IMR-90 (cell line): ENCODE data around the gene SCN4A. TPM values are rescaled to one million over a fixed set of nuclear protein-coding genes. Genes with fewer than 3 reads are reported as not detected.

ENCODE experiments used
- ATAC-seq: fragments of 200-7000 bp; cut with Tn5 transposase; 2 replicates; pipeline ENCODE4 v1.9.1; 2020; ENCODE audit warnings: low read depth, mild to moderate bottlenecking, moderate library complexity
- BruUV-seq: library from RNA; stranded (reverse); fragments of 400-500 nt; replicated peaks from 2 replicates; lab custom pipeline; 2021; lab: Mats Ljungman, UMichigan
- CTCF ChIA-PET: fragments of 300-600 bp; formaldehyde crosslinking; extraction: SDS; loops from one replicate; lab custom pipeline; 2021; ENCODE audit warnings: antibody characterized with exemption; lab: Yijun Ruan, JAX
- POLR2A ChIA-PET: fragments of 300-600 bp; sonication (Branson Sonifier 250); formaldehyde crosslinking; loops from one replicate; lab custom pipeline; 2022; ENCODE audit warnings: antibody characterized with exemption; ENCODE audit not compliant: unreplicated experiment; lab: Charles Lee
- DNase-seq: peaks from one replicate; pipeline ENCODE4 v3.0.0; 2013
- H2AFZ ChIP-seq: replicated peaks from 2 replicates; pipeline ENCODE3; 2013; ENCODE audit warnings: low read length, mild to moderate bottlenecking; ENCODE audit not compliant: poor library complexity
- H2AK5ac ChIP-seq: 2 replicates; pipeline ENCODE4 v1.6.1; 2013; ENCODE audit warnings: low read depth, low read length, inconsistent platforms
- H2AK9ac ChIP-seq: replicated peaks from 2 replicates; pipeline ENCODE3; 2013; ENCODE audit warnings: mild to moderate bottlenecking, low read depth, low read length, moderate library complexity; ENCODE audit not compliant: poor library complexity
- H2BK120ac ChIP-seq: 2 replicates; pipeline ENCODE4 v1.6.1; 2013; ENCODE audit warnings: low read depth, low read length, inconsistent platforms
- H2BK15ac ChIP-seq: 3 replicates; pipeline ENCODE4 v1.6.1; 2013; ENCODE audit warnings: low read depth, low read length, inconsistent platforms
- H2BK20ac ChIP-seq: 2 replicates; pipeline ENCODE4 v1.6.1; 2013; ENCODE audit warnings: low read depth, mild to moderate bottlenecking, inconsistent platforms, low read length, moderate library complexity
- H2BK5ac ChIP-seq: 2 replicates; pipeline ENCODE4 v1.6.1; 2013; ENCODE audit warnings: mild to moderate bottlenecking, low read depth, low read length, inconsistent platforms; ENCODE audit not compliant: poor library complexity, severe bottlenecking
- H3K14ac ChIP-seq: replicated peaks from 2 replicates; pipeline ENCODE4 v1.6.1; 2013; ENCODE audit warnings: low read depth, low read length, inconsistent platforms
- H3K18ac ChIP-seq: 2 replicates; pipeline ENCODE4 v1.6.1; 2013; ENCODE audit warnings: low read depth, low read length, control low read depth
- H3K23ac ChIP-seq: 2 replicates; pipeline ENCODE4 v1.6.1; 2013; ENCODE audit warnings: low read depth, low read length, inconsistent platforms
- H3K27ac ChIP-seq: 2 replicates; pipeline ENCODE4 v1.5.1; 2013; ENCODE audit warnings: mild to moderate bottlenecking, control low read depth, low read length; ENCODE audit not compliant: insufficient read depth
- H3K27me3 ChIP-seq: 2 replicates; pipeline ENCODE4 v1.6.1; 2013; ENCODE audit warnings: low read length; ENCODE audit not compliant: control insufficient read depth, insufficient read depth
- H3K36me3 ChIP-seq: 2 replicates; pipeline ENCODE4 v1.6.1; 2013; ENCODE audit warnings: low read length, mixed read lengths; ENCODE audit not compliant: control insufficient read depth, insufficient read depth
- H3K4ac ChIP-seq: 2 replicates; pipeline ENCODE4 v1.6.1; 2013; ENCODE audit warnings: low read depth, low read length, inconsistent platforms
- H3K4me1 ChIP-seq: 2 replicates; pipeline ENCODE4 v1.6.1; 2013; ENCODE audit warnings: low read length, mixed read lengths; ENCODE audit not compliant: control insufficient read depth, insufficient read depth
- H3K4me2 ChIP-seq: 2 replicates; pipeline ENCODE4 v1.6.1; 2013; ENCODE audit warnings: low read depth, mild to moderate bottlenecking, control low read depth, low read length, moderate library complexity
- H3K4me3 ChIP-seq: 2 replicates; pipeline ENCODE4 v1.5.1; 2013; ENCODE audit warnings: low read depth, mild to moderate bottlenecking, control low read depth, low read length, moderate library complexity; ENCODE audit not compliant: insufficient read depth
- H3K56ac ChIP-seq: 2 replicates; pipeline ENCODE4 v1.6.1; 2013; ENCODE audit warnings: low read length, inconsistent platforms; ENCODE audit not compliant: insufficient read depth; ENCODE audit errors: extremely low read depth
- H3K79me1 ChIP-seq, 2 experiments: 2 replicates each; pipeline ENCODE4 v1.6.1; 2013; ENCODE audit warnings: low read length in 2 of 2, inconsistent platforms in 1 of 2, low read depth in 1 of 2
- H3K9ac ChIP-seq: 2 replicates; pipeline ENCODE4 v1.6.1; 2013; ENCODE audit warnings: low read depth, low read length, control low read depth
- H3K9me1 ChIP-seq: 2 replicates; pipeline ENCODE4 v1.6.1; 2013; ENCODE audit warnings: low read length, inconsistent platforms; ENCODE audit not compliant: insufficient read depth
- H3K9me3 ChIP-seq: 2 replicates; pipeline ENCODE4 v1.6.1; 2013; ENCODE audit warnings: low read length; ENCODE audit not compliant: control insufficient read depth, insufficient read depth
- H4K20me1 ChIP-seq: 2 replicates; pipeline ENCODE4 v1.6.1; 2013; ENCODE audit warnings: low read length, inconsistent platforms; ENCODE audit not compliant: insufficient read depth
- H4K5ac ChIP-seq: 2 replicates; pipeline ENCODE4 v1.6.1; 2013; ENCODE audit warnings: mild to moderate bottlenecking, low read depth, low read length, control low read depth
- H4K8ac ChIP-seq, 2 experiments: 2 replicates each; pipeline ENCODE4 v1.6.1; 2013; ENCODE audit warnings: low read depth in 2 of 2, low read length in 2 of 2, control low read depth in 1 of 2, inconsistent platforms in 1 of 2
- H4K91ac ChIP-seq: 2 replicates; pipeline ENCODE4 v1.6.1; 2013; ENCODE audit warnings: low read depth, low read length, inconsistent platforms; ENCODE audit not compliant: insufficient read depth
- CHD1 ChIP-seq: IDR thresholded peaks from 2 replicates; pipeline ENCODE4 v1.6.1; 2012; ENCODE audit warnings: low read depth, low read length, improper control_type of control experiment
- MXI1 ChIP-seq: IDR thresholded peaks from 2 replicates; pipeline ENCODE4 v1.6.1; 2012; ENCODE audit warnings: low read depth, mild to moderate bottlenecking, low read length, moderate library complexity, borderline replicate concordance
- WGBS, 2 experiments: methylation state at CpG; one replicate each; pipeline versions ENCODE4 v1.1.5 to v1.1.7; 2013; ENCODE audit warnings: missing lambda C conversion rate in 2 of 2; ENCODE audit not compliant: insufficient read length in 1 of 2; ENCODE audit errors: extremely low coverage in 2 of 2; 5-methylcytosine and 5-hydroxymethylcytosine counted together
- dilution Hi-C: fragments of 300-500 bp; cut with HindIII; formaldehyde crosslinking; loops from one replicate; pipeline ENCODE4 v1.14.3; 2018; ENCODE audit warnings: low sequenced_read_pairs; ENCODE audit not compliant: unreplicated experiment
- in situ Hi-C: fragments of 300-500 bp; cut with MboI; formaldehyde crosslinking; loops from 3 replicates; pipeline ENCODE4 v1.14.3; 2019; ENCODE audit warnings: low sequenced_read_pairs, inconsistent platforms, mixed read lengths
- intact Hi-C: fragments of 100-400 bp; cut with micrococcal nuclease; formaldehyde crosslinking; loops from 2 replicates; pipeline ENCODE4 v1.10.0; 2022
- polyA plus RNA-seq, 3 experiments: library from polyadenylated mRNA; depleted of rRNA; stranded (reverse); fragments of >200 nt; gene quantifications; 2 replicates each; pipeline ENCODE4 v1.2.3, GENCODE V29; 2012; ENCODE audit warnings: low replicate concordance in 1 of 3
- total RNA-seq: library from RNA; depleted of rRNA; stranded (reverse); fragments of >200 nt; gene quantifications from 2 replicates; pipeline ENCODE4 v1.2.3, GENCODE V29; 2012

Gene SCN4A
- total and polyA plus RNA-seq, 2 of the 4 experiments (the other 2 are of a cell fraction) = not detected

- Histone ChIP-seq H2AK9ac (no peak overlapping the region), H3K23ac (no peak overlapping the region), H2BK5ac (no peak overlapping the region), H3K27me3 (peaks cover 11% of the 10 kb centered on the region), H3K36me3 (no peaks in the 10 kb centered on the region), H3K9me3 (no peaks in the 10 kb centered on the region; the same call in 1 of the 2 replicates), H3K4me1 (no peaks in the 10 kb centered on the region), H3K4me3 (no peak overlapping the region), H2BK15ac (no peak overlapping the region), H3K9ac (no peak overlapping the region), H3K56ac (no peak overlapping the region), H4K91ac (no peak overlapping the region), H3K18ac (no peak overlapping the region), H4K20me1 (no peaks in the 10 kb centered on the region), H3K14ac (no peak overlapping the region), H2BK120ac (no peak overlapping the region), H3K79me1 (no peaks in the 10 kb centered on the region), H2AK5ac (no peak overlapping the region), H2AFZ (no peak overlapping the region), H3K9me1 (no peaks in the 10 kb centered on the region), H3K27ac (no peak overlapping the region), H4K8ac (no peak overlapping the region), H3K4me2 (no peak overlapping the region), H3K4ac (no peak overlapping the region), H2BK20ac (no peak overlapping the region), H4K5ac (no peak overlapping the region)
- no peak for TF ChIP-seq MXI1
- TF ChIP-seq CHD1 = no peak
- ChIA-PET CTCF (no interaction called here), POLR2A (no interaction called here)
- dilution Hi-C loops (no loop called here), intact Hi-C loops (no loop called here), in situ Hi-C loops (no loop called here)
- DNase-seq = no peak
- WGBS, 2 experiments = 87% methylated on average over 17 of the region's 23 CpGs; no CpG with 5 or more reads in 1 of the 2 experiments
- BruUV-seq = no TSS peak
- ATAC-seq = no peak
Observed at GRCh38 chr17:63941751-63942150, 31.0 kb downstream of the SCN4A start.
